ENCODE data around the gene RHCG.
"Not testable (repeated sequence)": the region's sequence is repeated elsewhere in the genome, so short reads cannot be mapped to it uniquely, and the experiment has no call there.

Gene RHCG

DNA sequence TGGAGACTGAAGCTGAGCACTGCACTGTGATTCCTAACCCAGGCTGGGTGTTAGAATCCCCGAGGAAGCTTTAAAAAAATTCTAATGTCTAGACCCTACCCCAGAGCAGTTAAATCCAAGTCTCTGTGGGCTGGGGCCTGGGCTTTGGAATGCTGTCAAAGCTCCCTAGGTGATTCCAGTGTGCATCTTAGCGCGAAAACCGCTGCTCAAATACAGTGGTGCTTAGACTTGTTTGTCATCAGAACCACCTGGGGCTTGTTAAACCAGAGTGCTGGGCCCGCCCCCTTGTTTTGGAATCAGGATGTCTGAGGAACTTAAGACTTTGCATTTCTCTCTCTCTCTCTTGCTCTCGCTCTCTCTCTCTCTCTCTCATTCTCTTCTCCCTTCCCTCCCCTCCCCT lies 20.7 kb downstream of the RHCG start:
- no peak for DNase-seq

- DNase-seq, result peak; percentile 38
These were observed 23.6 kb downstream of the RHCG start for GRCh38 chr15:89472785-89473256.

- no peak for DNase-seq
These were observed 26.8 kb downstream of the RHCG start for GRCh38 chr15:89469426-89470096.

- DNase-seq, result not testable (repeated sequence)
These were observed 27.6 kb downstream of the RHCG start for GRCh38 chr15:89468813-89469212.

GRCh38 chr15:89463113-89463512 lies 33.3 kb downstream of the RHCG start:
- no peak for DNase-seq

DNA sequence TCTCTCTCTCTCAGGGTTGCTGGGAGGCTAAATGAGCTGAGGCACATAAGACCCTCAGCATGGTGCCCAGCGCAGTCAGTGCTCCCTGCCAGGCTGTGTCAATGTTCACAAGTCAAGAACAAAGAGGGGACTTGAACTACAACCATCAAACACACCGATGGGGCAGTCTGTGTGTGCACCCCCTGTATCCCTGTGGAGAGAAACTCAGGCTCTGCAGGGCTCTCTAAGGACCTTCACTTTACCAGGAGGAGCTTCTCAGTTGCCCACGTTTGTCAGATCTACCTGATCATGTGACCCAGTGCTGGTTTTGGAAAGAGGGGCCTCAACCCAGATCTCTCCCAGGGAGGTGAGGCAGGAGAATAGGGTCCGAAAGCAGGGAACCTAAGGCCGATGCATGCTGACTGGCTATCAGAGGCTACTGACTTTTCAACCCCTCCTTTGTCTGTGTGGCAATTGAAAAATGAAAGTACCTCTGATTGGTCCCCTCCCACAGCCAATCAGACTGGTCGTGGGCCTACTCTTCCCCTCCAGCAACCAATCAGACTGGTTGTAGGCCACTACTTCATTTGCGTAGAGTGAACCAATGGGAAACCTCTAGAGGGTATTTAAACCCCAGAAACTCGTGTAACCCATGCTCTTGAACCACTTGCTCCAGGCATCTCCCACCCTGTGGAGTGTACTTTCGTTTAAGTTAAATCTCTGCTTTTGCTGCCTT lies 34.0 kb downstream of the RHCG start:
- peak; percentile 66 for DNase-seq

- DNase-seq, result no peak
These were observed 35.0 kb downstream of the RHCG start for GRCh38 chr15:89461386-89461785.

DNA sequence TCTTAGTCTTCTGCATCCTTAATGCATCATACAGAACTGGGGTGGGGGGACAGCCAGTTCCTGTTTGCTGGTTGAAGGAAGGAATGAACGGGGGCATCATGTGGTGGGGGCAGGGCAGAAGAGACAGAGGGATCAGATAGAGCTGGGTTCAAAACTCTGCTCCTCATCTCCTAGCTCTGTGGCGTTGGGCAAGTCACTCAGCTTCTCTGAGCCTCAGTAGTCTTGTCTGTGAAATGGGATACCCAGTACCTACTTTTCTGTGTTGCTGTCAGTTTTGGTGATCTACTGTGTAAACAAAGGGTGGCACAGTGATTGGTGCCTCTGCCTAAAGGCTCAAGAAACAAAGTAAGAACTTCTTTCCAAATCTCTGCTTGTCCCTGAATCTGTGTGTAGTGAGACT lies 36.3 kb downstream of the RHCG start:
- DNase-seq, result no peak

GRCh38 chr15:89459271-89460038 lies 36.9 kb downstream of the RHCG start:
- DNase-seq, result no peak

DNA sequence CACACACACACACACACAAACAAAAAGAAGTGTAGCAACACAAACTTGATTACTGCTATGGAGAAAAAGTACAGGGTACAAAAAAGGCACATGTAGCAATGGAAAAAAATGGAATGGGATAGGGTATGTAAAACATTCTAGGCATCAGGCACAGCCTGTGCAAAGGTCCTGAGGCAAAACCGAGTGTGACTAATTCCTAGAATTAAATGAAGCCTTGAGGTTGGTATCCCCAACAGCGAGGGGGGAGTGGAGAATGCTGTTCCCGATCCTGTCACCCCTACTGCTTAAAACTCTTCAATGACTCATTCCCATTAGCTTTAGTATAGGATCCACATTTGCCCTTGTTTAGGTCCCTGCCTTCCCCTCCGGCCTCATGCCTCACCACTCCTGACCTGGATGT lies 37.9 kb downstream of the RHCG start:
- no peak for DNase-seq

- no peak for DNase-seq
These were observed 39.3 kb downstream of the RHCG start for GRCh38 chr15:89457086-89457485.

DNA sequence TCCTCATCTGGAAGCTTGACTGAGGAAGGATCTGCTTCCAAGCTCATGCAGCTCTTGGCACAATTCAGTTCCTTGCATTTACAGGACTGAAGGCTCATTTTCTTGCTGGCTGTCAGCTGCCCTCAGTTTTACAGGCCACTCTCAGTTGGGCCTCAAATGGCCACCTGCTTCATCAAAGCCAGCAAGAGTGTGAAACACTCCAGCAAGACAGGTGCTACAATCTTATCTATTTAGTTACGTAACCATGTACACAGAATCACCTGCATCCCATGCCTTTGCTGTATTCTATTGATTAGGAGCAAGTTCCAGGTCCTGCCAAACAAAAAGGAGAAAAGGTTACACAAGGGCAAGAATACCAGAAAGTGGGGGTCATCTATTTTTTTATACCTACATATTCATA lies 40.8 kb downstream of the RHCG start:
- no peak for DNase-seq

DNA sequence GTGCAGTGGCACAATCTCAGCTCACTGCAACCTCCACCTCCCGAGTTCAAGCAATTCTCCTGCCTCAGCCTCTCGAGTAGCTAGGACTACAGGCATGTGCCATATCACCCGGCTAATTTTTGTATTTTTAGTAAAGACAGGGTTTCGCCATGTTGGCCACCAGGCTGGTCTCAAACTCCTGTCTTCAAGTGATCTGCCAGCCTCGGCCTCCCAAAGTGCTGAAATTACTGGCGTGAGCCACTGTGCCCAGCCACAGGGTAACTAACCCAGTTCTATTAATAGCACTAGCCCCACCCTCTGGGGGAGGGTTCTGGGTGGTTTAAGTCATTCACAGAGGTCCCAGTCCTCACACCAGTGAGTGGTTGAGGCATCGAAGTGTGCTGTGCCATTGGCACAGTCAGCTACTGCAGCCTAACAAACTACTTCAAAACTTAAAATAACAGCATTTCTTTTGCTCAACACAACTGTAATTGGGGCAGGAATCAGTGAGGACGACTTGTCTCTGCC lies 44.0 kb downstream of the RHCG start:
- DNase-seq, result no peak

DNA sequence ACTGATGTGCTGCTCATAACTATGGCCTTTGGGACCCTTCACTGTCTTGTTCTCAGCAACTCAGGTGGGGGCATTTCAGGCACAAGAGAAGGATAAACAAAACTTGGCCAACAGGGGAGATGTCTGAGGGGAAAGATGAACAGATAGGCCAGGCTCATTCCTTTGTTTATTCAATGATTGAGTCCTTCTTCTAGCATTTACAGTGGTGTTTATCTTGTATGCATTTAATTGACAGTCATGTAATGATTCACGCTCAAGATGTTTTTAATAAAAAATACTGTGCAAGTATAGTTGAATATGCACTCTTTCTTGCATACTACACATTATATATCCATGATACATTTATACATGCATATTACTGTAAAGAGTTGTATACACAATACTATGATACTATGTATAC lies 44.5 kb downstream of the RHCG start:
- no peak for DNase-seq

GRCh38 chr15:89450076-89451006 lies 46.0 kb downstream of the RHCG start:
- no peak for DNase-seq

GRCh38 chr15:89448825-89449224 lies 47.6 kb downstream of the RHCG start:
- DNase-seq, result no peak

- DNase-seq, result no peak
These were observed 48.7 kb downstream of the RHCG start for GRCh38 chr15:89447676-89448075.

DNA sequence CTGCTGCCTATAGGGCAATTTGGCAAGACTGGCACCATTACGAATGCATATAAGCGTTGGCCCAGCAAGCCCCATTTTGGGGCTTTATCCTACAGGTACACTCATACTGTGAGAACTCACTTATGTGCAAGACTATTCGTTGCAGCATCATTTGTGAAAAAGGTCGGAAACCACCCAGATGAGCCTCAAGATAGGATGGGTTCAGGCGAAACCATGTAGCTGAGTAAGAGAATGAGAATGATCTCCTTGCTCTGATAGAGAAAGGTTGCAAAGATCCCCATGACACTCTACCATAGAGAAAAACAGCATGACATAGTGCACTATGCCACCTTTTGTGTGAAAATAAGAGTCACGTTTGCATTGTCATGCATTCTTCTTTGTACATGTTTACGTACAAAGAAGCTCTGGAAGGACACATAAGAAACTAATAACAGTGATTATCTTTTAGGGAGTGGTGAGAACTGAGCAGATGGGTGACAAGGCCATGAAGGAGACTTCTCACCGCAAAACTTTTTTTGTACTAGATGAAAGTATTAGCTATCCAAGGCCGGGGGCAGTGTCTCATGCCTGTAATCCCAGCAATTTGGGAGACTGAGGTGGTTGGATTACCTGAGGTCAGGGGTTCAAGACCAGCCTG lies 50.0 kb downstream of the RHCG start:
- DNase-seq, result no peak

GRCh38 chr15:89445518-89445917 lies 50.9 kb downstream of the RHCG start:
- no peak for DNase-seq

GRCh38 chr15:89444241-89445225 lies 51.9 kb downstream of the RHCG start:
- DNase-seq, result no peak

DNA sequence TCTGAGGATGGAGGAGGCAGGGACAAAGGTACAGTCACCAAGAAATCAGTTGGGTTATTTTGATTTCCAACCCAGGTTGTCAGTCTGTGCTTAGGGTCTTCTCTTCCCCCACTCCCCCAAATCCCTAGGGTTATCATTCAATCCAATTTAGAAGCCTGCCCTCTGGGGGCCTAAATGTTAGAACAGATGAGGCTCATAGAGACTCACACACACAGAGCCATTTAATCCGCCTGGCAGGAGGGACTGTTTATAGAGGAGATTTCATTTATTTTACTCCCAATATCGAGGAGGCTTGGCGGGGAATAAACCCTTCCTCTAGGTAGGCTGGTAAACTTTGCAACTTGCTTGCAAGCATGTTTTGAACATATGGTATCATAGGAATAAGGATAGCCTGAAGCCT lies 52.8 kb downstream of the RHCG start:
- DNase-seq, result no peak

Measured in NK-92 treated with Interleukin-12 subunit alpha and Interleukin-12 subunit beta, amount 100 ng/mL, for 24 hours (cell line).